Activated naive CD8-positive, alpha-beta T cell treated with anti-CD3 and anti-CD28 coated beads, Interleukin-2, amount 10 ng/mL, durations not matched to agents 7 days and 5 days (primary cell): ENCODE data around the gene RANBP3L. TPM values are rescaled to one million over a fixed set of nuclear protein-coding genes. Genes with fewer than 3 reads are reported as not detected.

Experiments
- ATAC-seq: fragments of 150-1000 bp; cut with Tn5 transposase; one replicate; pipeline ENCODE4 v1.10.0; 2021; ENCODE audit warnings: low read depth, moderate library complexity
- POLR2A ChIA-PET: fragments of 350-600 bp; sonication (Branson Sonifier 250); formaldehyde crosslinking; loops from one replicate; lab custom pipeline; 2021; ENCODE audit warnings: antibody characterized with exemption; lab: Charles Lee
- DNase-seq: peaks from one replicate; pipeline ENCODE4 v3.0.0; 2021
- H3K27ac Mint-ChIP-seq: one replicate; pipeline ENCODE4 v1.8.0; 2022; ENCODE audit warnings: mild to moderate bottlenecking, mixed read lengths
- H3K27me3 Mint-ChIP-seq: one replicate; pipeline ENCODE4 v1.8.0; 2022; ENCODE audit warnings: mild to moderate bottlenecking, moderate library complexity, mixed read lengths
- H3K36me3 Mint-ChIP-seq: one replicate; pipeline ENCODE4 v1.8.0; 2021; ENCODE audit warnings: mild to moderate bottlenecking, mixed read lengths
- H3K4me1 Mint-ChIP-seq: one replicate; pipeline ENCODE4 v1.8.0; 2021; ENCODE audit warnings: mixed read lengths
- H3K4me3 Mint-ChIP-seq: one replicate; pipeline ENCODE4 v1.8.0; 2022; ENCODE audit warnings: mild to moderate bottlenecking, moderate library complexity, mixed read lengths
- H3K9me3 Mint-ChIP-seq: one replicate; pipeline ENCODE4 v1.8.0; 2021; ENCODE audit warnings: mixed read lengths
- total RNA-seq, 2 experiments: library from RNA; stranded (reverse); gene quantifications; one replicate each; pipeline ENCODE4 v1.2.3, GENCODE V29; 2021

Gene RANBP3L
- total RNA-seq, 2 experiments from 2014 or later: not detected

- Mint-ChIP-seq H3K27ac (no peak overlapping the region), H3K9me3 (no peaks in the 10 kb centered on the region), H3K4me3 (no peak overlapping the region), H3K4me1 (no peaks in the 10 kb centered on the region), H3K36me3 (no peaks in the 10 kb centered on the region), H3K27me3 (peaks cover 18% of the 10 kb centered on the region)
- ATAC-seq: no peak
- no peak for DNase-seq
- POLR2A ChIA-PET: no interaction called here
Measured at GRCh38 chr5:36273809-36274526, 27.7 kb downstream of the RANBP3L start.

GRCh38 chr5:36272136-36272690 lies 29.5 kb downstream of the RANBP3L start:
- POLR2A ChIA-PET: no interaction called here
- no peak overlapping the region for H3K4me3 Mint-ChIP-seq
- no peak overlapping the region for H3K27ac Mint-ChIP-seq
- no peaks in the 10 kb centered on the region for H3K36me3 Mint-ChIP-seq
- DNase-seq (no peak), ATAC-seq (no peak)
- H3K9me3 Mint-ChIP-seq: no peaks in the 10 kb centered on the region
- no peaks in the 10 kb centered on the region for H3K4me1 Mint-ChIP-seq
- H3K27me3 Mint-ChIP-seq: peaks cover 16% of the 10 kb centered on the region

DNA sequence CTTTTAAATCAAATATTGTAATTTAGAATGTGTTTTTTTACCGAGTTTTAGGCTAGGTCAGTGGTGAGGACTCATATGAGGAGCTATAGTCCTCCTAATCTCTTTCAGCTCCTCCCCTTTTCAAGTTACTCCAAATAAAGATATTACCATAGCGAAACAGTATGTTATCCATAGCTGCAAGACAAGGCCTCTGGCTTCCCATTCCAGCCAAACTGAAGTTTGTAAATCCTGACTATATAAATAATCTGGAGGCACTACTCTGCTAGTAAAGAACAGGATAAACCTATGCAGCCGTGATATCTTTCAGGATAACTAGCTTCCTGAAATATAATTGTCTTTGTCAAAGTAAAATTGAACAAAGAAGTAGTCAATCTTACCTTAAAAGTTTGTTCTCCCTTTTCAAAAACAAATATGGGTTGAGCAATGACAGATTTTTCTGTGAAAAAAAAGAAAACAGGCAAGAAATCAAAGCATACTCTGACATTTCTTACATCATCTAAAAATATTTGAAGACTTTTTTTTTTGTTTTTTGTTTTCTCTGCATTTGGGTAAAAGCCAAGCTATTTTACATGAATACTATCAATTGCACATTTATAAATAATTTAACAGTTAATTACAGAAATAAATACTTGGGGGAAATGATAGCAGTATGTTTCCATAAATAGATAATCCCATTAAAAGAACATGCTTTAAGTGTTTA lies 30.7 kb downstream of the RANBP3L start:
- no peak overlapping the region for H3K27ac Mint-ChIP-seq
- H3K27me3 Mint-ChIP-seq: peaks cover 14% of the 10 kb centered on the region
- ATAC-seq: no peak
- DNase-seq: no peak
- no peak overlapping the region for H3K4me3 Mint-ChIP-seq
- H3K9me3 Mint-ChIP-seq: no peaks in the 10 kb centered on the region
- POLR2A ChIA-PET: no interaction called here
- H3K4me1 Mint-ChIP-seq: no peaks in the 10 kb centered on the region
- no peaks in the 10 kb centered on the region for H3K36me3 Mint-ChIP-seq

DNA sequence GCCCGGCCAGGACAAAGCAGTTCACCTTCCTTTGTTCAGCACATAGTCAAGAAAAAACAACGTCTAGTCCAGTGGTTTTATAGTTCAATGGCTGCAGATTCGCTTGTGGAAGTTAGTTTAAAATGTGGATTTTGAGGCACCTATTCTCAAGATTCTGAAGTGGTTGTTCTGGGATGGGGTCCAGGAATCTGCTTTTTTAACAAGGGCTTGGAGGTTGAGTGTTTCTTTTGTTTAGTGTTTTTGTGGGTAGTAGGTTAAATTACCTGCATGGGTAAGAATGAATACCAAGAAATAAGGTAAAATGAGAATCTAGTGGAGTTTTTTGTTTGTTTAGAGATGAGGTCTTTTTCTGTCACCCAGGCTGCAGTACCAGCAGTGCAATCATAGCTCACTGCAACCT lies 31.5 kb downstream of the RANBP3L start:
- no peaks in the 10 kb centered on the region for H3K36me3 Mint-ChIP-seq
- H3K4me3 Mint-ChIP-seq: no peak overlapping the region
- POLR2A ChIA-PET: no interaction called here

DNA sequence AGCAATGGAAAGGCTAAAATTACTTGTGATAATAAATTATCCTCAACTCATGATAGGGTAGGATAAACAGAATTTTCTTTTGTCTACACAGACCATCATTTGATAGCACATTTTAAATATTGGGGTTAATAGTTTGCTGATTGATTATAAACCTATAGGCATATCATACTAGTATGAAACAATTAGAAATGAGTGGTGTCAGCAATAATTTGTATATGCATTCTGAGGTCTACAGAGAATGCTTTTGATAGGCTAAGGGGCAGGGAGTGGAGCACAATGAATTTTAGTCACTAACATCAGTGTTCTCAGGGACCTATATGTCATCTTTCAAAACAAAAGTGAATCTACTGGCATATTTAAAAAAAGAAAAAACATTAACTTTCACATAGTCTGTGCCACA lies 32.2 kb downstream of the RANBP3L start:
- ATAC-seq (no peak), DNase-seq (no peak)
- POLR2A ChIA-PET: no interaction called here
- H3K27me3 Mint-ChIP-seq: peaks cover 18% of the 10 kb centered on the region
- H3K27ac Mint-ChIP-seq: no peak overlapping the region
- H3K9me3 Mint-ChIP-seq: no peaks in the 10 kb centered on the region
- no peak overlapping the region for H3K4me3 Mint-ChIP-seq
- H3K36me3 Mint-ChIP-seq: no peaks in the 10 kb centered on the region
- no peaks in the 10 kb centered on the region for H3K4me1 Mint-ChIP-seq

More for the DNA sequence above, 31.5 kb downstream of the RANBP3L start:
- no peak for DNase-seq
- H3K9me3 Mint-ChIP-seq: no peaks in the 10 kb centered on the region
- H3K27me3 Mint-ChIP-seq: peaks cover 17% of the 10 kb centered on the region
- H3K27ac Mint-ChIP-seq: no peak overlapping the region
- no peak for ATAC-seq
- H3K4me1 Mint-ChIP-seq: no peaks in the 10 kb centered on the region

- peaks cover 1% of the 10 kb centered on the region for H3K4me1 Mint-ChIP-seq
- DNase-seq (no peak), ATAC-seq (no peak)
- no peaks in the 10 kb centered on the region for H3K9me3 Mint-ChIP-seq
- POLR2A ChIA-PET: interaction anchor here (0.7 kb wide), 1 partner anchor 26 kb away, joined by 3 read pairs; the partner anchor contains the start of gene NADK2
- H3K27ac Mint-ChIP-seq: no peak overlapping the region
- no peaks in the 10 kb centered on the region for H3K36me3 Mint-ChIP-seq
- H3K27me3 Mint-ChIP-seq: peaks cover 19% of the 10 kb centered on the region
- H3K4me3 Mint-ChIP-seq: no peak overlapping the region
Measured at GRCh38 chr5:36267905-36268304, 33.8 kb downstream of the RANBP3L start.

GRCh38 chr5:36264202-36264760 lies 37.4 kb downstream of the RANBP3L start:
- POLR2A ChIA-PET: no interaction called here
- H3K27me3 Mint-ChIP-seq: peaks cover 28% of the 10 kb centered on the region

GRCh38 chr5:36261186-36261585 lies 40.5 kb downstream of the RANBP3L start:
- no peak overlapping the region for H3K4me3 Mint-ChIP-seq
- peaks cover 35% of the 10 kb centered on the region for H3K27me3 Mint-ChIP-seq
- H3K27ac Mint-ChIP-seq: no peak overlapping the region
- ATAC-seq: no peak
- no peaks in the 10 kb centered on the region for H3K9me3 Mint-ChIP-seq
- H3K4me1 Mint-ChIP-seq: peaks cover 1% of the 10 kb centered on the region
- POLR2A ChIA-PET: no interaction called here
- no peak for DNase-seq
- no peaks in the 10 kb centered on the region for H3K36me3 Mint-ChIP-seq

More at GRCh38 chr5:36264202-36264760, 37.4 kb downstream of the RANBP3L start:
- Mint-ChIP-seq H3K27ac (no peak overlapping the region), H3K36me3 (no peaks in the 10 kb centered on the region), H3K4me3 (no peak overlapping the region), H3K9me3 (no peaks in the 10 kb centered on the region), H3K4me1 (peaks cover 1% of the 10 kb centered on the region)
- no peak for DNase-seq
- ATAC-seq: no peak

DNA sequence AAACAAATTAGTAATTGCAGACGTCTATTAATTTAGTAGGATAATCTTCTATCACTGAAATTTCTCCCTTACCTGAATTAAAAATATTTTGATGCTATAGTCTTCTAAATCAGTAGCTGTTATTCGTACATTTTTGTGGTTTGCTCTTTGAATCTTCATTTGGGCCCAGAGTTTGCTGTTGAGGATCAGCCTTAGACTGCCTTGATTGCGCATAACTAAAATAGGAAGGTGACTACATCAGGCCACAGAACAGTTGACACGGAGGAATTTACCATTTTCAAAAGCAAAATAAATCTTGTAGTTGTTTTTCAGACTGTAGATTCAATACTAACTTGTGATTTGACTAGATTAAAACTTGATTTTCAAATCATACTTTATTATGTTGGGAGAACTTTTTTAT lies 48.1 kb downstream of the RANBP3L start:
- DNase-seq (no peak), ATAC-seq (no peak)
- Mint-ChIP-seq H3K4me1 (no peaks in the 10 kb centered on the region), H3K36me3 (no peaks in the 10 kb centered on the region), H3K4me3 (no peak overlapping the region), H3K27ac (no peak overlapping the region), H3K27me3 (peaks cover 15% of the 10 kb centered on the region), H3K9me3 (no peaks in the 10 kb centered on the region)
- POLR2A ChIA-PET: no interaction called here

DNA sequence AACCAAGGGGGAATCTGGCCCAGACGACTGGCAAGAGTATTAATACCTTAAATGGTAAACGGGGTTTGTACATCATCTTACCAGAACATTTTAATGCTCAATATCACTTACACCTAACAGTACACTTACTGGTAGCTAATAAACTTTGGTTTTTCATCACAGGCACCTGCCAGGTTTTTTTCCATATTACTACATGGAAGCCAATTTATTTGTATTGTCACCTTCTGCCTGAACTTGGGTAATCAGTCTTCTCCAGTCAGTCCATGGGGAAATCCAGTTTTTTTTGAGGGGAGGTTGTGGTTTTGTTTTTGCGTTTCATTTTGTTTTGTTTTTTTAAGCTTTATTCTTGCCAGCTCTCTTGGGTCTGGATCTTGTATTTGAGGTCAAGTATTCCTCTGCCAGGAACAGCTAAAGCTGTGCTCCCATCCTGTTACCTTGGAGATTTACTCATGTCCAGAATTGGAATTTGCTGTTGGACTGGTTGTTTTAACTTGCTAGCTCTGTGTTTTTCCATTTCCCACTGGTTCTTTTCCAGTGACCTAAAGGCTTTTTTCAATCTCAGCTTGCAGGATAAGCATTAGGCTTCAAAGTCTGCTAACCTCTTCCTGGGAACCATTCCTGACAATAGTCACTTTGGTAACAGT lies 48.9 kb downstream of the RANBP3L start:
- POLR2A ChIA-PET: no interaction called here
- peaks cover 14% of the 10 kb centered on the region for H3K27me3 Mint-ChIP-seq

DNA sequence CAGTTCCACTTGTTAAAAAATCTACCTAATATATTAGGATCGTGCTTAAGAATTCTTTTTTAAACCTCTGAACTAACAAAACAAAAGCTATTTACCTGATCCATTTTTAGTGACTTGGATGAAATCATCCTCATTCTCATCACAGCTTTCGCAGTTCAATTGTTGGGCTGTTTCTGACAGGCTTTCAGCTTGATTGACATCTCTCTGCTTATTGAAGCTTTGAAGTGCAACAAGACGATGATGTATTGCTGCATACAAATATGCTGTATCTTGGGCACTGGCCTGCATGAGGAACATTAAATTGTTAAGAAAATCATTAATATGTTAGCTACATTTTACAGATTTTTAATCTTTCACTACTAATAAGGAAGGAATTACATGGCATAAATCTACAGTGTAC lies 50.5 kb downstream of the RANBP3L start:
- H3K4me1 Mint-ChIP-seq: no peaks in the 10 kb centered on the region
- H3K4me3 Mint-ChIP-seq: no peak overlapping the region
- DNase-seq: no peak
- POLR2A ChIA-PET: no interaction called here
- H3K36me3 Mint-ChIP-seq: no peaks in the 10 kb centered on the region
- peaks cover 15% of the 10 kb centered on the region for H3K27me3 Mint-ChIP-seq
- no peak for ATAC-seq
- H3K27ac Mint-ChIP-seq: no peak overlapping the region
- H3K9me3 Mint-ChIP-seq: no peaks in the 10 kb centered on the region

More for the DNA sequence above, 48.9 kb downstream of the RANBP3L start:
- no peak overlapping the region for H3K4me3 Mint-ChIP-seq
- H3K36me3 Mint-ChIP-seq: no peaks in the 10 kb centered on the region
- no peaks in the 10 kb centered on the region for H3K9me3 Mint-ChIP-seq
- no peaks in the 10 kb centered on the region for H3K4me1 Mint-ChIP-seq
- no peak for DNase-seq
- H3K27ac Mint-ChIP-seq: no peak overlapping the region
- no peak for ATAC-seq

DNA sequence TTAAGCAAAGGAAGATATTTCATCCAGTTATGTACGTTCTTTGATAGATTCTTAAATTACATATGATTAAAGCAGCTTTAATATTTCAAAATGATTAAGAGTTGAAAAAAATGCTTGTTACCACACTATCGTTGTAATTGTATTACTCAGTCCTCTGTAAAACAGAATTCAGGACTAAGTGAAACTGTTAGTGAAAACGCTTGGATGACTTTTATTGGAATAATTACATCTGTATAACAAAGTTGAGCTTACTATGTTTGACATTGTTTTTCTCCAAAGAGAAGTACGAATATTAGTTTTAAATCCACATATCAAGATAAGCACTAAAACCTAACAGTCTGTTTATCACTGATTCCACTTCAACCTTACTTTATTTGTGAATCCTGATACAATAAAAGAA lies 51.3 kb downstream of the RANBP3L start:
- peaks cover 12% of the 10 kb centered on the region for H3K27me3 Mint-ChIP-seq
- H3K4me3 Mint-ChIP-seq: no peak overlapping the region
- H3K36me3 Mint-ChIP-seq: no peaks in the 10 kb centered on the region
- H3K4me1 Mint-ChIP-seq: no peaks in the 10 kb centered on the region
- DNase-seq: no peak
- ATAC-seq: no peak
- H3K27ac Mint-ChIP-seq: no peak overlapping the region
- POLR2A ChIA-PET: no interaction called here
- H3K9me3 Mint-ChIP-seq: no peaks in the 10 kb centered on the region
